K562 (cell line): Measurements from ENCODE around the gene BLVRA.

ENCODE experiments used
- BMI1 ChIP-seq: fragments of 150-350 bp; IDR thresholded peaks from 2 replicates; pipeline ENCODE4 v1.6.1; 2014; ENCODE audit warnings: low read length
- ZC3H8 ChIP-seq: fragments of 450-650 bp; IDR thresholded peaks from 2 replicates; pipeline ENCODE4 v1.6.1; 2017
- TF ChIP-seq, protein P1 (sequence below): fragments of 250-450 bp; sonication (Bioruptor Pico); IDR thresholded peaks from 2 replicates; pipeline ENCODE4 v1.5.0; 2020; ENCODE audit warnings: mild to moderate bottlenecking

DNA sequence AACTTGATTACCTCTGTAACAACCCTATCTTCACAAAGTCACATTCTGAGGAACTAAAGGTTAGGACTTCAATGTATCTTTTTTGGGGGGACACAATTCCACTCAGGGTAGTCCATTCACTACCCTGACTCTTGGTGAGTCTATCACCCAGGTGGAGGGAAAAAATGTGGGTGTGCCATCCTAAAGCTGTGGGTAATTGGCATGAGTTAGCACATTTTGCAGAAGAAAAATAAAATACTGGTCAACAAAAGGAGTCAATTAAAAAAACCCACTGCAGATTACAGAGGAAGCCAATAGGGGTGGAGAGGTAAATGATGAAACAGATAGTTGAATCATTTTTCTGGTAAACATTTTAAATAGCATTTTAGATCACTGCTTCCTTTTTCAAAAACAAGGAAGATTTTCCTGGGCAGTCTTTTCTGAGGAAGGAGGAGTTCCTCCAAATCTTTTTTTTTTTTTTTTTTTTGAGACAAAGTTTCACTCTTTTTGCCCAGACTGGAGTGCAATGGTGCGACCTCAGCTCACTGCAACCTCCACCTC, 5.1 kb upstream of the BLVRA start:
- TF ChIP-seq, protein P1, sequence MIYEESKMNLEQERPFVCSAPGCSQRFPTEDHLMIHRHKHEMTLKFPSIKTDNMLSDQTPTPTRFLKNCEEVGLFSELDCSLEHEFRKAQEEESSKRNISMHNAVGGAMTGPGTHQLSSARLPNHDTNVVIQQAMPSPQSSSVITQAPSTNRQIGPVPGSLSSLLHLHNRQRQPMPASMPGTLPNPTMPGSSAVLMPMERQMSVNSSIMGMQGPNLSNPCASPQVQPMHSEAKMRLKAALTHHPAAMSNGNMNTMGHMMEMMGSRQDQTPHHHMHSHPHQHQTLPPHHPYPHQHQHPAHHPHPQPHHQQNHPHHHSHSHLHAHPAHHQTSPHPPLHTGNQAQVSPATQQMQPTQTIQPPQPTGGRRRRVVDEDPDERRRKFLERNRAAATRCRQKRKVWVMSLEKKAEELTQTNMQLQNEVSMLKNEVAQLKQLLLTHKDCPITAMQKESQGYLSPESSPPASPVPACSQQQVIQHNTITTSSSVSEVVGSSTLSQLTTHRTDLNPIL (CRISPR knock-in tag): no peak
- TF ChIP-seq ZC3H8: no peak
- TF ChIP-seq BMI1: no peak
